GM23248 (cell line): ENCODE results near the gene PHIP. TPM values are rescaled to one million over a fixed set of nuclear protein-coding genes. Genes with fewer than 3 reads are reported as not detected.

Experiments used
- DNase-seq: peaks from one replicate; pipeline ENCODE4 v3.0.0-alpha.2; 2015
- H2AFZ ChIP-seq: fragments of 200-600 bp; sonication (generic); 2 replicates; pipeline ENCODE4 v1.6.1; 2016; ENCODE audit warnings: antibody characterized with exemption
- H3F3A ChIP-seq: fragments of 200-600 bp; sonication (generic); 2 replicates; pipeline ENCODE4 v1.6.1; 2016; ENCODE audit warnings: mild to moderate bottlenecking, antibody characterized with exemption, mixed run types; ENCODE audit not compliant: insufficient read depth
- H3K27ac ChIP-seq: fragments of 200-600 bp; sonication (generic); 2 replicates; pipeline ENCODE4 v1.5.1; 2016; ENCODE audit warnings: mild to moderate bottlenecking
- H3K27me3 ChIP-seq: fragments of 200-600 bp; sonication (generic); replicated peaks from 2 replicates; pipeline ENCODE4 v1.6.1; 2016; ENCODE audit warnings: mild to moderate bottlenecking; ENCODE audit not compliant: insufficient read depth
- H3K36me3 ChIP-seq: fragments of 200-600 bp; sonication (generic); 2 replicates; pipeline ENCODE4 v1.6.1; 2016; ENCODE audit warnings: low read depth, mild to moderate bottlenecking
- H3K4me1 ChIP-seq: fragments of 200-600 bp; sonication (generic); 2 replicates; pipeline ENCODE4 v1.6.1; 2016; ENCODE audit warnings: mild to moderate bottlenecking; ENCODE audit not compliant: insufficient read depth
- H3K4me2 ChIP-seq: fragments of 200-600 bp; sonication (generic); one replicate; pipeline ENCODE4 v1.6.1; 2016; ENCODE audit warnings: mild to moderate bottlenecking; ENCODE audit not compliant: unreplicated experiment
- H3K4me3 ChIP-seq: fragments of 200-600 bp; sonication (generic); 2 replicates; pipeline ENCODE4 v1.5.1; 2016; ENCODE audit warnings: mild to moderate bottlenecking
- H3K79me2 ChIP-seq: fragments of 200-600 bp; sonication (generic); 2 replicates; pipeline ENCODE4 v1.6.1; 2016; ENCODE audit warnings: mild to moderate bottlenecking; ENCODE audit not compliant: insufficient read depth
- H3K9ac ChIP-seq: fragments of 200-600 bp; sonication (generic); 2 replicates; pipeline ENCODE4 v1.6.1; 2016; ENCODE audit warnings: mild to moderate bottlenecking
- H3K9me2 ChIP-seq: fragments of 200-600 bp; sonication (generic); 2 replicates; pipeline ENCODE4 v1.6.1; 2016; ENCODE audit warnings: mixed run types, mild to moderate bottlenecking, moderate library complexity; ENCODE audit not compliant: insufficient read depth
- H3K9me3 ChIP-seq: fragments of 200-600 bp; sonication (generic); one replicate; pipeline ENCODE4 v1.6.1; 2017; ENCODE audit warnings: low read depth
- H4K20me1 ChIP-seq: fragments of 200-600 bp; sonication (generic); 2 replicates; pipeline ENCODE4 v1.6.0; 2016; ENCODE audit not compliant: insufficient read depth
- EZH2 ChIP-seq: fragments of 200-600 bp; sonication (generic); IDR thresholded peaks from 2 replicates; pipeline ENCODE4 v1.6.1; 2018; ENCODE audit warnings: antibody characterized with exemption, mild to moderate bottlenecking; ENCODE audit not compliant: insufficient read depth, poor library complexity, severe bottlenecking
- EZH2phosphoT487 ChIP-seq: fragments of 200-600 bp; sonication (generic); IDR thresholded peaks from 2 replicates; pipeline ENCODE4 v1.6.1; 2018; ENCODE audit warnings: antibody characterized with exemption, moderate library complexity, mild to moderate bottlenecking, low read depth; ENCODE audit not compliant: insufficient read depth
- WGBS, 2 experiments: methylation state at CpG; one replicate each; pipeline ENCODE4 v1.1.6; 2015 to 2017; ENCODE audit warnings: low lambda C conversion rate in 2 of 2, low coverage in 1 of 2; ENCODE audit errors: missing lambda C conversion rate in 2 of 2; 5-methylcytosine and 5-hydroxymethylcytosine counted together
- in situ Hi-C: fragments of 300-500 bp; cut with MboI; formaldehyde crosslinking; loops from 2 replicates; pipeline ENCODE4 v1.15.0; 2020
- polyA plus RNA-seq: library from polyadenylated mRNA; unstranded; fragments of >200 nt; fragmentation: Nextera tagmentation; extraction: Ambion mirVana; gene quantifications from 2 replicates; pipeline ENCODE4 v1.2.1, GENCODE V29; 2016
- total RNA-seq: library from RNA; depleted of rRNA; stranded (reverse); fragments of >200 nt; shearing (Covaris generic); gene quantifications from 2 replicates; pipeline ENCODE4 v1.2.3, GENCODE V29; 2014

PHIP gene
- total and polyA plus RNA-seq, 2 experiments from 2014 or later = 9.0 to 14.5 TPM

- Histone ChIP-seq H4K20me1 (no peaks in the 10 kb centered on the region), H3K9me3 (no peaks in the 10 kb centered on the region), H3K4me1 (peaks cover 8% of the 10 kb centered on the region; the same call in 1 of the 2 replicates), H3F3A (no peaks in the 10 kb centered on the region), H3K36me3 (peaks cover 54% of the 10 kb centered on the region), H3K9ac (no peak overlapping the region), H3K27me3 (no peaks in the 10 kb centered on the region), H3K9me2 (no peaks in the 10 kb centered on the region), H3K79me2 (no peaks in the 10 kb centered on the region), H3K4me2 (no peak overlapping the region), H2AFZ (no peak overlapping the region), H3K4me3 (no peak overlapping the region), H3K27ac (no peak overlapping the region)
- in situ Hi-C loops = no loop called here
- TF ChIP-seq EZH2 (no peak), EZH2phosphoT487 (no peak)
- DNase-seq = no peak
- WGBS, 2 experiments = 100% methylated on average over 1 of the region's 1 CpG
Observed at GRCh38 chr6:78995346-78995745, 82.7 kb downstream of the PHIP start.

DNA sequence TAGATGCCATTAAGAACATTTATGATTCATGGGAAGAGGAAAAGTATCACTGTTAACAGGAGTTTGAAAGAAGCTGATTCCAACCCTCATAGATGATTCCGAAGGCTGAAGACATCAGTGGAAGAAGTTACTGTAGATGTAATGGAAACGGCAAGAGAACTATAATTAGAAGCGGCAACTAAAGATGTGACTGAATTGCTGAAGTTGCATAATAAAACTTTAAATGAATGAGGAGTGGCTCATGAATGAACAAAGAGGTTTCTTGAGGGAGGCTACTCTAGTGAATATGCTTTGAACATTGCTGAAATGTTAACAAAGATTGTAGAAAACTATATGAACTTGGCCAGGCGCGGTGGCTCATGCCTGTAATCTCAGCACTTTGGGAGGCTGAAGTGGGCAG is 84.1 kb downstream of the PHIP start:
- Histone ChIP-seq H3K27ac (no peak overlapping the region), H3K4me3 (no peak overlapping the region), H4K20me1 (no peaks in the 10 kb centered on the region), H3K4me2 (no peak overlapping the region), H3K9ac (no peak overlapping the region), H3K9me3 (no peaks in the 10 kb centered on the region), H3K4me1 (no peaks in the 10 kb centered on the region), H2AFZ (no peak overlapping the region), H3K79me2 (no peaks in the 10 kb centered on the region), H3K27me3 (no peaks in the 10 kb centered on the region), H3K9me2 (no peaks in the 10 kb centered on the region), H3F3A (no peaks in the 10 kb centered on the region), H3K36me3 (peaks cover 63% of the 10 kb centered on the region)
- no peak for TF ChIP-seq EZH2phosphoT487
- no peak for TF ChIP-seq EZH2
- in situ Hi-C loops = no loop called here
- WGBS, 2 experiments = 97% methylated on average over 5 of the region's 5 CpGs
- DNase-seq = no peak

GRCh38 chr6:78989191-78989590 is 88.9 kb downstream of the PHIP start:
- no peaks in the 10 kb centered on the region for H3K9me3 ChIP-seq
- no peak overlapping the region for H3K27ac ChIP-seq
- DNase-seq = no peak
- no peaks in the 10 kb centered on the region for H4K20me1 ChIP-seq
- no peak overlapping the region for H3K4me2 ChIP-seq
- H2AFZ ChIP-seq = no peak overlapping the region
- H3K4me3 ChIP-seq = no peak overlapping the region
- no peaks in the 10 kb centered on the region for H3F3A ChIP-seq
- TF ChIP-seq EZH2phosphoT487 (no peak), EZH2 (no peak)
- 96 to 97% methylated on average over 2 of the region's 2 CpGs for WGBS, 2 experiments
- H3K9me2 ChIP-seq = no peaks in the 10 kb centered on the region
- no peaks in the 10 kb centered on the region for H3K27me3 ChIP-seq
- no peaks in the 10 kb centered on the region for H3K79me2 ChIP-seq
- H3K9ac ChIP-seq = no peak overlapping the region
- no peaks in the 10 kb centered on the region for H3K4me1 ChIP-seq
- in situ Hi-C loops = no loop called here
- H3K36me3 ChIP-seq = peaks cover 65% of the 10 kb centered on the region

DNA sequence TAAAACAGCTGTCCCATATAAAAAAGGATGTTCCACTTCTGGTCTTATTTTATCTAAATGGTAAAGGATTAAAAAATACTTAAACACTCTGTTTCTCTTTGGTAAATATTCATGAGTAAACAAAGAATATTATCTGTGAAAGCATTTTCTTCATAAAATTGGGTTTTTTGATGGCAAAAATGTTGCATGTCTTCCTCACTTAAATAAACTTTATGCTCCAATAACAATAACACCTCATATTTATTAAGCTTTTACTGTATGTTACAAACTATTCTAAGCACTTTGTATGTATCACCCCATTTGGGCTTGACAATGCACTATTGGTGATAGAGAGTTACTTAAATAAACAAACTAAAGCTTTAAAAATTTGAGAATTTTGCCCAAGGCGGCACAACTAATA is 91.9 kb downstream of the PHIP start:
- H3K9me3 ChIP-seq = no peaks in the 10 kb centered on the region
- H3K79me2 ChIP-seq = no peaks in the 10 kb centered on the region
- peaks cover 75% of the 10 kb centered on the region for H3K36me3 ChIP-seq
- DNase-seq = no peak
- in situ Hi-C loops = no loop called here
- no peaks in the 10 kb centered on the region for H3K27me3 ChIP-seq
- H3K9me2 ChIP-seq = no peaks in the 10 kb centered on the region
- H2AFZ ChIP-seq = no peak overlapping the region
- no peak overlapping the region for H3K4me3 ChIP-seq
- H3F3A ChIP-seq = no peaks in the 10 kb centered on the region
- H3K4me2 ChIP-seq = no peak overlapping the region
- TF ChIP-seq EZH2 (no peak), EZH2phosphoT487 (no peak)
- H4K20me1 ChIP-seq = no peaks in the 10 kb centered on the region
- no peaks in the 10 kb centered on the region for H3K4me1 ChIP-seq
- WGBS, 2 experiments = 95 to 96% methylated on average over 1 of the region's 1 CpG
- no peak overlapping the region for H3K27ac ChIP-seq
- H3K9ac ChIP-seq = no peak overlapping the region

GRCh38 chr6:78984225-78984950 is 93.7 kb downstream of the PHIP start:
- in situ Hi-C loops = no loop called here
- Histone ChIP-seq H3K9me2 (no peaks in the 10 kb centered on the region), H3K9ac (no peak overlapping the region), H3K36me3 (peaks cover 69% of the 10 kb centered on the region), H3F3A (no peaks in the 10 kb centered on the region), H3K4me3 (no peak overlapping the region), H3K4me1 (no peaks in the 10 kb centered on the region), H2AFZ (no peak overlapping the region), H4K20me1 (no peaks in the 10 kb centered on the region), H3K27ac (no peak overlapping the region), H3K4me2 (no peak overlapping the region), H3K79me2 (no peaks in the 10 kb centered on the region), H3K27me3 (no peaks in the 10 kb centered on the region), H3K9me3 (no peaks in the 10 kb centered on the region)
- DNase-seq = no peak
- TF ChIP-seq EZH2 = no peak
- 94 to 99% methylated on average over 4 of the region's 4 CpGs for WGBS, 2 experiments
